GM19438 (cell line): Measurements from ENCODE around the gene PRM1.
"Not testable (repeated sequence)": the region's sequence is repeated elsewhere in the genome, so short reads cannot be mapped to it uniquely, and the experiment has no call there.

Experiments used
- ATAC-seq: cut with Tn5 transposase; IDR thresholded peaks from one replicate; pipeline ENCODE4 v1.9.1; 2021; ENCODE audit warnings: low read depth; ENCODE audit not compliant: unreplicated experiment

Gene PRM1

GRCh38 chr16:11314309-11314894 lies 33.3 kb upstream of the PRM1 start:
- no peak for ATAC-seq

GRCh38 chr16:11313493-11314308 lies 32.6 kb upstream of the PRM1 start:
- no peak for ATAC-seq

GRCh38 chr16:11312718-11313492 lies 31.8 kb upstream of the PRM1 start:
- no peak for ATAC-seq

DNA sequence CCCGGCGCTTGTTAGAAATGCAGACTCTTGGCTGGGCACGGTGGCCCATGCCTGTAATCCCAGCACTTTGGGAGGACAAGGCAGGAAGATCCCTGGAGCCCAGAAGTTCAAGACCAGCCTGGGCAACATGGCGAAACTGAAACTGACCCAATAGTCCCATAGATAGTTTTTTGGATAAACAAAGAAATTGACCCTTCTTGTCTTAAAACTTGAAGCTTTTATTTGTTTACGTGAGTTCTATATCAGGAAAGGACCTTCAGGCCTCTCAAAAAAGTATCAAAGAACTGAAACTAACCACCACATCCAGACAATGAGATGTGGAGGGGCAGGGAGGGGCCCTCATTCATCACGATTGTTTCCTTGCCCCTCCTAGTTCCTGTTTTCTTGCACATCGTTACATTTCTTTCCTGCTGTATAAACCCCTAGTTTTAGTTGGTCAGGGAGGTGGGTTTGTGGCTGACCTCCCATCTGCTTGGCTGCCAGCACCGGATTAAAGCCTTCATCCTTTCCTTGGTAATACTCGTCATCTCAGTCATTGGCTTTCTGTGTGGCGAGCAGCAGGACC lies 29.9 kb upstream of the PRM1 start:
- peak; percentile 33 for ATAC-seq

DNA sequence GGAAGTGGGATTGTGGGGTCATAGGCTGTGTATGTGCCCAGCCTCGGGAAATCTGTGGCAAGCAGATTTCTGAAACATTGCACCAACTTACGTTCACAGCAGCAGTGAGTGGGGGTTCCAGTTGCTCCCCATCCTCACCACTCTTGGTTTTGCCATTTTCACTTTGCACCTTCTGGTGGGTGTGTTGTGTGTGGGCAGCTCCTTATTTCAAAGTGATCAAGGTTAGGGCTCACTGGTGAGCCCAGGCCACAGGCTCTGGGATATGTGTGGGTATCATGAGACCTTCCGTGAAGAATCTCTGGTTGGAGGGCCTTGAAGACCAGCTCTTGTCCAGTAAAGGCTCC lies 29.5 kb upstream of the PRM1 start:
- no peak for ATAC-seq

- no peak for ATAC-seq
These were observed 28.9 kb upstream of the PRM1 start for GRCh38 chr16:11309895-11310633.

DNA sequence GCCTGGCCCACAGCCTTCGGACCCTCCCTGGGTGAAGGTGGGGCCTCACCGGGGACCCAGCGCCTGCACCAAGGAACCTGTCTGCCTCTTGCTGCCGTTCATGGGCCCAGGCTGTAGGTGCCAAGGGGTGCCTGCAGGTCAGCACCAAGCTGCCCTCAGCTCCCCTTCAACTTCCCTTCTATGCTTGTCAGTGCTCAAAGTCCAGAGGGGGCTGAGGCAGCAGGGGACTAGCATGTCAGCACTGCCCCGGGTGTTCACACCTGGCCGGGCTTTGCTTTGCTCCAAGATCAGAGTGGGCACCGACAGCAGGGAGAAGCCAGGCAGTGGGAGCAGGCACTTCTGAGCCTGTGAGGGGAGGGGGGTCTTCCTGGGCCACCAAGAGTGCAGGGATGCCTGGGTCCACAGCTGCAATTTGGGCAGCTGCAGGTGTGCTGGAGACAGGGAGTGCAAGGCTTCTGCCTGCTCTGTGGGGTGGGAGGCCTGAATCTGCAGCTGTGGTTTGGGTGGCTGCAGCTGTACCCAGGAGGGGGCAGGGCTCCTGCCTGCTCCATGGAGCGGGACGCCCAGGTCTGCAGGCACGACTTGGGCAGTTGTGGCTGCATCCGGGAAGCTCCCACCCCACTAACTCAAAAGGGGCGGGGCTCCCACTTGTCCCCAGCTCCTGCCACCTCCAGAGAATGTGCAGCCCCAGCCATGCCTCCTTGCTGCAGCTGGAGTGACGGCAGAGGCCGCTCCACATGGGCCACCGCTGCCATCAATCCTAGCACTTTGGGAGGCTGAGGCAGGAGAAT lies 27.6 kb upstream of the PRM1 start:
- ATAC-seq, result no peak

GRCh38 chr16:11307639-11308492 lies 26.7 kb upstream of the PRM1 start:
- no peak for ATAC-seq

DNA sequence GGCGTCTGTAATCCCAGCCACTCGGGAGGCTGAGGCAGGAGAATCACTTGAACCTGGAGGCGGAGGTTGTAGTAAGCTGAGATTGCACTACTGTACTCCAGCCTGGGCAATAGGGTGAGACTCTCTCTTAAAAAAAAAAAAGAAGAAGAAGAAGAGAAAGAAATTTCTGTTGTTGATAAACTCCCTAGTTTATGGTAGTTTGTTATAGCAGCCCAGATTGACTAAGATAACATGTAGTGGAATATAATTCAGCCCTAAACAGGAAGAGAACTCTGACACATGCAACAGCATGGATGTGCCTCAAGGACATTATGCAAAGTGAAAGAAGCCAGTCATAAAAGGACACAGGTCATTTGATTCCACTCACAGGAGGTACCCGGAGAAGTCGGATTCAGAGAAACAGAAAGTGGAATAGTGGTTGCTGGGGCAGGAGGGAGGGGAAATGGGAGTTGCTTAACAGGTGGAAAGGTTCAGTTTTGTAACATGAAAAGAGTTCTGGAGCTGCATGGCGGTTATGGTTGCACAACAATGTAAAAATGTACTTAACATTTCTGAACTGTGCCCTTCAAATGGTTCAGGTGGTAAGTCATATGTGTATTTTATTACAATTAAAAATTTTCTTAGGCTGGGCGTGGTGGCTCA lies 26.0 kb upstream of the PRM1 start:
- ATAC-seq, result no peak

GRCh38 chr16:11306381-11306780 lies 25.3 kb upstream of the PRM1 start:
- no peak for ATAC-seq

DNA sequence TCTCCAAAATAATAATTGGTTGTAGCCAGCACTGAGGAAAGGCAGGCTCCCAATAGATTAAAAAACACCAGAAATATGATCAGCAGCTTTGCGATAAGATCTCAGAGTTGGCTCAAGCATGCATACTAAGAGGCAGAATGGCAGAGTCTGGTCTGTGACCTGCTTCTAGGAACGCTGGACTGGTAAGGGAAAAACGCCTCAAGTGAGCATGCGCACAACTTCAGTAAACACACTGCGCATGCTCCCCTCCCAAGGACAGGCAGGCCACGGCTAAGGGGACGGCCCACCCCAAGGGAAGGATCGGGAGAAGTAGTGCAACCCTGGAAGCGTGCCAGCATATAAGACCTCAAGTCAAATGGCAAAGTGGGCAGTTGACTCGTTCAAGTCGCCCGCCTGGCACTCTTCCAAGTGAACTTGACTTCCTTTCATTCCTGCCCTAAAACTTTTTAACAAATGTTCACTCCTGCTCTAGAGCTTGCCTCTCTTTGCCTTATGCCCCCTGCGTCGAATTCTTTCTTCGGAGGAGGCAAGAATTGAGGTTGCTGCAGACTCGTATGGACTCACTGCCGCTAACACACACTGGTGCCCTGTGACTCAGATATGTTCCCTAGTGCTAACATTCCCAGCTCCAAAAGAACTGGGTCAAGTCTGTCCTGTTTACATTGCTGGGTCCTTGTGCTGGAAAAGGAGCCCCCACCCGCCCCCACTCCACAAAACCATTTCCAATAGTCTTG lies 22.4 kb upstream of the PRM1 start:
- no peak for ATAC-seq

GRCh38 chr16:11302977-11303376 lies 21.8 kb upstream of the PRM1 start:
- ATAC-seq, result no peak

- ATAC-seq, result no peak
These were observed 20.7 kb upstream of the PRM1 start for GRCh38 chr16:11301645-11302501.

- no peak for ATAC-seq
These were observed 19.4 kb upstream of the PRM1 start for GRCh38 chr16:11300560-11300892.

DNA sequence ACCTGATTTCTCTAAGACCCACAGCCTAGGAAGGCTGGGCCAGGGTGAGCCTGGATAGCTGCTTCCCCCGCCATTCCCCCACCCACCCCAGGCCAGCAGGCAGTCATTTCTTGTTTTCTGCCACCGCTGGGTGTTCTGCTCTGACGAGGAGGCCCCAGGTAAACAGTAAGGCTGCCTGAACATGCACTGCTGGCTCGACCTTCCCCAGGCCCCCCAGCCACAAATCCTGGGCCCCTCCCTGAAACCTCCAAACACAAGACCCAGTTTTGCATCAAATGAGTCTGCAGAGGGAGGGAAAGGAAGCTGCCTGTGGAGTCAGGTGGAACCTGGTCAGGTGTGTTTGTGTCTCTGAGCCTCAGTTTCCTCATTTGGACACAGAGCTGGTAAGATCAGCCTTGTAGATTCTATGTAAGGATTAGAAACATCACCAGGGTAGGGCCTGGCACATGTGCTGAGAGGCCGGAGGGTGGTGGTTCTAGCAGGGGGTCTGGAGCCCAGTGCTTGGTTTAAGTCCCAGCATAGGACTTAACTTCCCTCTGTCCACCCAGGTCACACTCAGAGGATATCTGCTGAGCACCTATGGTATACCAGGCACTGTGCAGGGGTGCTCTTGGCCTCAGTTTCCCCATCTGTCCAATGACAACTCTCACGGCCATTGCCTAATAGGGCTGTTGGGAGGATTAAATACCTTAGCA lies 18.9 kb upstream of the PRM1 start:
- ATAC-seq, result no peak

- not testable (repeated sequence) for ATAC-seq
These were observed 17.9 kb upstream of the PRM1 start for GRCh38 chr16:11298950-11299547.
